Suppressor macrophage treated with lipopolysaccharide for 4 hours (primary cell): ENCODE data around the gene THAP8.

ENCODE experiments used
- DNase-seq: peaks from one replicate; pipeline ENCODE4 v3.0.0-alpha.2; 2020

The THAP8 gene

DNA sequence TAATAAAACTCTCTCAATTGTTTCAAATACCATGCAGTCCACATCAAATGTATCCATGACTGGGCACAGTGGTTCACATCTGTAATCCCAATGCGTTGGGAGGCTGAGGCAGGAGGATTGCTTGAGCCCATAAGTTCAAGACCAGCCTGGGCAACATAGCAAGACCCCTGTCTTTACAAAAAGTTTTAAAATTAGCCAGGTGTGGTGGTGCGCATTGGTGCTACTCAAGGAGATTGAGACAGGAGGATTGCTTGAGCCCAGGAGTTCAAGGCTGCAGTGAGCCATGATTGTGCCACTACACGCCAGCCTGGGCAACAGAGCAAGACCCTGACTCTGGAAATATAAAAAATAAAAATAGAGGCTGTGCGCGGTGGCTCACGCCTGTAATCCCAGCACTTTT is 26.4 kb downstream of the THAP8 start:
- no peak for DNase-seq

DNA sequence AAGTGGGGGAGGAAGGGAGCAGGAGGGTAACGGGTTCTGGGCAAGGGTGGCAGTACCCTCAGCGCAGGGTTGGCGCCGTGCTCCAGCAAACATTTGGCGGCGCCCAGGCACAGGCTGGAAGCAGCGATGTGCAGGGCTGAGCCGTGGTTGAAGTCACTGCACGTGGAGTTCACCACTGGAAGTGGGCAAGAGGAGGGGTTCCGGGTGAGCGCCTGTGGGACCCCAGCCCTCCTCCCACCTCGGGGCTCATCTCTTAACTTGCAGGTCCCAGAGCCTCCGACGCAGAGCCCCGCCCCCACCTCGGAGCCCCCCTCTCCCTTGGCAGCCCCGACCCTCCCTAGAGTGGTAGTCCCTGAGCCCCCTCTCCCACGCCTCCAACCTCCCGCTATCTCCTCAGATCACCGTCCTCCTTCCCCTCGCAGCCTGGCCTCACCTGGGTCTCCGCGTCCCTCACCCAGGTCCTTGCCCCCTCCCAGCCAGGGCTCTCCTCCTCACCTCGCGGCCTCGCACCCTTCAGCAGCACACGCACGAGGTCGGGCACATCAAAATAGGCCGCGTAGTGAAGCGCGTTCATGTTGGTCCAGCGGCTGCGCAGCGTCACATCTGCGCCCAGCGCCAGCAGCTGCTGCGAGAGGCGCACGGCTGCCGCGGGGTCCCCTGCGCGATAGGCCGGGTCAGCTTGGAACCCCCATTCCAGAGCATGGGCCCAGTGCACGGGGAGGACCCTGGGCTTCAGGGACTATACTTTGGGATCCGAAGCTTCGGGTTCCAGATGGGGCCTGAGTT is 27.8 kb downstream of the THAP8 start:
- DNase-seq: no peak

DNA sequence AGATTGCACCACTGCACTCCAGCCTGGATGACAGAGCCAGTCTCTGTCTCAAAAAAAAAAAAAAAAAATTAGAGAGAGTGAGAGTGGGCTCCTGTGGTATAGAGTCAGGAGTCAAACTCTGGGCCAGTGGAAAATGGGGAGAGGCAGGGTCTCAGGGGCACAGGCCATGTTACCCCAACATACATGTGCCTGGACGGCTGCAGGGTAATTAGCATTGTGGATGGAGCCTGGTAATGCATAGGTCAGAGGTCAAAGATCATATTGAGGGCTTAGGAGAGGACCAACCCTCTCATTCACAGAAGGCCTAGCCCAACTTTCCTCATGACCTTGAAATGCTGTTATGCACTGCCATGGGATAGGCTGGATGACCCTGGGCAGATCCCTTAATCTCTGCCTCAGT is 28.5 kb downstream of the THAP8 start:
- DNase-seq: no peak

DNA sequence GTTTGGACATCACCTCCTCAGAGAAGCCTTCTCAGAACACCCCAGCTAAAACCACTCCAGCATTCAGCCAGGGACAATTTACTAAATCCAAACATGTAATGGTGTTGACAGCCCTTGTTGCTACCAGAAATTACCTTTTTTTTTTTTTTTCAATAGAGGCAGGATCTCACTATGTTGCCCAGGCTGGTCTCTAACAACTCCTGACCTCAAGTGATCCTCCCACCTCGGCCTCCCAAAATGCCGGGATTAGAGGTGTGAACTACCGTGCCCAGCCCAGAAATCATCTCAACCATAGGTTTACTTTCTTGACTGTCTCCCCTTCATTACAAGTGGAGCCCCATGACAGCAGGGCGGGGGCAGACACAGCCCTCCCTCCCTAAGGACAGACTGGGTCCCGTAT is 30.7 kb downstream of the THAP8 start:
- no peak for DNase-seq

DNA sequence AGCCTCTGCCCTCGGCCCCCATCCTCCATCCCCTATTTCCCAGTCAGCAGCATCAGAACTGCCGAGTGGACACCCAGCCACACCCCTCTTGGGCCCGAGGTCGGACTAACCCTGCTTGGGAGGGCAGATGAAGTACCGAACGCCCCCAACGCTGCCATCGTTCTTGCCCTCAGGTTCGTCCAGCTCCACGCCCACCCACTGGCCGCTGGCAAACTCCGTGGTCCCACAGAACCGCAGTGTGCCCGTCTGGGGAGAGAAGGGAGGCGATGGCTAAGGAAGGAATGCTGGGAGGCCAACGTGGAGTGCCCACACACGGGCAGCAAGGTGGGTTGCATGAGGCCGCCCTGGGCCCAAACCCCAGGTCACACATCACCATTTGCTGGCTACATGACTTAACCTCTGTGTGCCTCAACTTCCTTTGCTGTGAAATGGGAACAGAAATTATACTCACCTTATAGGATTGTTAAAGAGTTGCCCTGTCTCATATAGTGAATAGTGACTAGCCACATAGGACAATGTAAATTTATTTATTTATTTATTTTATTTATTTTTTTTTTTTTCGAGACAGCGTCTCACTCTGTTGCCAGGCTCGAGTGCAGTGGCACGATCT is 34.9 kb downstream of the THAP8 start:
- DNase-seq: no peak

DNA sequence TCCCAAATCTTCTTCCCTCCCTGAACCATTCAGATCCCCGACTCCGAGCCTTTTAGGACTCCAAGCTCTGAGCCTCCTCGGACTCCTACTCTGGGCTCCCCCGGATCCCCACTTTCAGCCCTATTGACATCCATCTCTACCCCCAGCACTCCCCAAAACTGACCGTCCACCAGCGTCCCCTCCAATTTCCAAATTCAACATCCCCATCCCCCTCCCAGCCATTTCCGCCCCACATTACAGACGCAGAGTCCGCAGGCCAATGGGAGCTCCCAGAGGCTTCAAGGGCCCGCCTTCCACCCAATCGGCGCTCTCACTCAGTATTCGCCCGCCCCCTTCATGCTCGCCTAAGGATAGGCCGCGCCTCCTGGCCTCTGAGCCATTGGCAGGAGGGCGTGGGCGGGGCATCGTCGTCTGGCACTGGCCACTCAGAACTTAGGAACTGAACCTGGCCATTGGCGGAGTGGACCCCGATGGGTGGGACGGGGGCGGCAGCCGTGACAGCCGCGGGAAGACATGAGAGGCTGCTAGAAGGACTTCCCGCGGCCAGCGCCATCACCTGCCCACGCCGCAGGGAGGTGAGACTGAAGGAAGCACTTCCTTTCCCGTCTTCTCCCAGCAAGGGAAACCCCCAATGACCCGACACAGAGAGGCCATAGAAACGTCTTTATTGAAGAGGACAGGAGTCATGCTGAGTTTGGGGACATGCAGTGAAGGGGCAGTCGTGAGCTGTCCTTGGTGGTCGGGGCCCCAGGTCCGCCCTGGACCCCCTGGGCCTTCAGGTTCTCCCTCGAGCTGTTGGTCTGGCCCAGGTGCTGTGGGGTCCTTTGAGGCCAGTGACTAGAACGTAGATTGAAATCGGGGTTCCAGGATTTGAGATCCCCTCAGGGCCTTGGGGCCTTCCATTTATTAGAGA is 39.8 kb downstream of the THAP8 start, which contains the start of gene ALKBH6:
Gene ALKBH6, minus strand, starts transcription at position 202 of the 913 bp plus-strand sequence. CDS start 816 bp downstream, outside the sequence.
- peak; percentile 100 for DNase-seq

DNA sequence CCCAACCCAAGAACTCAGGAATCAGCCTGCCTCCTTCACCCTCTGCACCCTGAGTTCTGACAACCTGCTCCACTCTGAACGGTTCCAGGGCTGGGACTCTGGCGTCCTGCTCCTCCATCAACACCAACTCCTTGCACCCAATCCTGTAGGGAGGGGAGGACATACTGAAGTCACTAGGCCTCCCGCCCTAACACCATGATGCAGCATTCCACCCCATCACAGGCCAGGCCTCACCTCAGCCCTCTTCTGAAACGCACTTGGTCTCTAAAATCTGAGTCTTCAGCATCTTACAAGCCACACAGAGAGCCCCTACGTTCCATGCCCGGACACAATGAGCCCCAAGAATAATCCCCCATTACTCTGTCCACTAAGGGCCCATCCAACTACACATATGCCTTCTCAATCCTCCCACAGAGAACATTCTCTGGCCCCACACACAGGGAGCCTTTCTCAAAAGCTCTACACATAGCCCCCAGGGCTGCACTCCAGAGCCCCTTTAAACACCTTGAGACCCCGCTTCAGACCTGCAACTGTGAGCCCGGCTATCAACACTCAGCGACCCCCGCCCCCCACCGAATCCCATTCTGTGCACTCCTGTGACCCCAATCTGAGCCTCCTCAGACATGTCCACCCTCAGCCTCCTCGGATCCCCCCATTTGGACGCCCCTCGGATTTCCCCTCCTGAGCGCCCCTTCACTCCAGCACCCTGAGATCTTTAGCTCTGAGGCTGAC is 40.6 kb downstream of the THAP8 start:
- no peak for DNase-seq

DNA sequence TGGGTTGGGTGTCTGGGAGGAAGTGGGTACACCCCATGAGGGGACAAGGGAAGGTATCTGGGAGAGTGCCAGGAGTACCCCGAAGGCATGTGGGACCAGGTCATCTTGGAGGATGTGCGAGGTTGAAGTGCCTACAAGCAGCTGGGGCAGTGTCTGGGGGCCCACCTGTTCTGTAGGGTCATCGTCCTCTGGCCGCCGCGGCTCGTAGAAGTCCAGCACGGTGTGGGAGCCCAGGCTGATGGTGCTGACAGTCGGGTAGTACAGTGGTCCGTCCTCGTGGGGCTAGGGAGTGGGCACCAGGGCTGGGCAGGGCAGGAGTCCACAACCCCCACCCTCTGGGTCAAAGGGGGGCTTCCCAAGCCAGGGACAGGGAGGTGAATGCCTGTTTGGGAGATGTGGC is 43.7 kb downstream of the THAP8 start:
- DNase-seq: no peak

DNA sequence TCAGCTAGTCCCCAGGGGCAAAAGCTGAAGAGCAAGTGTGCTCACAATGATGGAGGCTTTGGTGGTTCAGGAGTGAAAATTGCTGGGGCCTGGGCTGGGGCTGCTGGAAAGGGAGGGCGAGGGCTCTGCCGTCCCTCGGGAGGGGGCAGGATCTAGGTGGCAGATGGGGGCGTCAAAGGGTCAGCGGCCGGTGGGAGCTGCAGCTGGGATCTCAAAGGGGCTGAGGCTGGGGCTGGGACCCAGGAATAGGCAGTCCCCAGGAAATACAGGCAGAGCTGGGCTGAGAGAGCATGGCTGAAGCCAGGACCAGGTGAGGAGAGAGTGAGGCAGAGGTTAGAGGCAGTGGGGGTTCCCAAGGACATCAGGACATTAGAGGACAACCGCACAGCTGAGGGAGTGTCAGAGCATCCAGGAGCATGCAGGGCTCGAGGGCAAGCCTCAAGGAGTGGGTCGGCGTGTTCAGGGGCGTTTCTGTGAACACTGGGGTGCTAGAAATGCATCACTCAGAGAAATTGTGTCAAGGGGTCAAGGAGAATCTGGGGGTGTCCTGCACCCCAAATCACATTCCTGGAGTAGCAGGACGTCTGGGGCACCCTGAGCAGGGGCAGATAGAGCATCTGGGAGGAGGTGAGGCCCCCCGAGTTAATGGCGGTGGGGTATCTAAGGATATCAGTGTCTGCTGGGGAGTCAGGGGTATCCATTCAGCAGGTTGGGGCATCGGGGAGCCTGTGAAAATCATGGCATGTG is 44.3 kb downstream of the THAP8 start:
- no peak for DNase-seq

DNA sequence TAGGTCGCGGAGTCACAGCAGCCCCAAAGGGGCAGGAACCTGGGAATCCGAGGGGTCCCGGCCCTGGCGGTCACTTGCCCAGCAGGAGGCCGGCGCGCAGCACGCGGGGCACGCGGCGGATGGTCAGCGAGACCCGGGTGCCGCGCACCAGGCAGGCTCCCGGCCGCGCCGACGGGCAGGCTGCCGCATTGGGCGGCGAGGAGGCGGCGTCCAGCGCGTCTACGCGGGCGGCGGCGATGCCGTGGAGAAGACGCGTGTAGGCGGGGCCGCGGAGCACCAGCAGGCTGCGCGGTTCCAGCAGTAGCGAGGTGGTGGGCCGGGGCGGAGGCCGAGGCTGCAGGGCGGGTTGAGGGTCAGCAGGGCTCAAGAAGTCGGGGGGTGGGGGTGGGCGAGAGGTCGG is 44.9 kb downstream of the THAP8 start:
- peak; percentile 52 for DNase-seq

DNA sequence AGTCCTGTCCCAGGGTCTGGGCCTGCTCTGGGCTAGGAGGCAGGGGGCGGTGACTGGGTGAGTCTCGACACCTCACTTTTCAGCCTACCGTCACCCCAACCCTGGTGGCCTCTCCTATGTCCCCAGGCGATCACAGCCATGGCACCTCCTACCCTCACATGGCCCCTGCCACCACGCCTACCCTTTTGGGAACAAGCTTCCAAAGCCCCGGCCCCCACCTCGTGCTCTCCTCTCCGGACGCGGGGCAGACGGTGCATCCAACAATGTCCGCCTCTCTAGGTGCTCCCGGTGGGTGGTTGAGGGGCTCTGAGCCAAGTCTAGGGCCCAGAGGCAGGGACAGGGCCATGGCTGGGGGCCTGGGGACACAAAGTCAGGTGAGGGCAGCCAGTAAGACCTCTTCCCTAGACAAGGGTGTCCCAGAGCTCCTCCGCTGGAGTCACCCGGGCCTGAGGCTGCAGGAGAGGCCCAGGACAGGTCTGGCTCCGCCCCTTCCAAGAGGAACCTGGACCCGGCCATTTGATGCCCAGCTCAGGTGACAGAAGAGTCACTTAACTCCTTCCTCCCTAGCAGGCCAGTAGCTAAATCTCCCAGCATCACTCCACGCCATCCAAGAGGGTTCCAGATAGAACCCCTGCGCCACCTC is 45.6 kb downstream of the THAP8 start, which contains the start of gene SYNE4:
Gene SYNE4, minus strand, starts transcription at position 478 of the 643 bp plus-strand sequence. Its CDS starts 132 bp downstream, at position 346.
- DNase-seq: no peak

DNA sequence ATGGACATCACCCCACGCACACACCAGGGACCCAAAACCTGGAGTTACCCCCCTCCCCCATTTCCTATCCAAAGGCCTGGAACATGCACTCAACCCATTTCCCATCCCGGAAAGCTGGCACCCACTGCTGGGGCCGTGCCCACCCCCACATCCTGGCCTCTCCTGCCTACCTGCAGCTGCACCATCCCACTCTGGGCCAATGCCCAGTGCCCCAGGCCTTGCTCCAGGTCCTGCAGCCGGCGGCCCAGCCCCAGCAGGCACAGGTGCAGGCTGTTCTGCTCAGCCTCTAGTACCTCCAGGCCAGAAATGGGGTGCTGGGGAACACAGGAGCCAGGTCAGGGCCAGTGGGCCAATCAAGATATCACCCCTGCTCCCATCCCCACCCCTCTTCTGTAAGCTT is 47.1 kb downstream of the THAP8 start:
- no peak for DNase-seq

DNA sequence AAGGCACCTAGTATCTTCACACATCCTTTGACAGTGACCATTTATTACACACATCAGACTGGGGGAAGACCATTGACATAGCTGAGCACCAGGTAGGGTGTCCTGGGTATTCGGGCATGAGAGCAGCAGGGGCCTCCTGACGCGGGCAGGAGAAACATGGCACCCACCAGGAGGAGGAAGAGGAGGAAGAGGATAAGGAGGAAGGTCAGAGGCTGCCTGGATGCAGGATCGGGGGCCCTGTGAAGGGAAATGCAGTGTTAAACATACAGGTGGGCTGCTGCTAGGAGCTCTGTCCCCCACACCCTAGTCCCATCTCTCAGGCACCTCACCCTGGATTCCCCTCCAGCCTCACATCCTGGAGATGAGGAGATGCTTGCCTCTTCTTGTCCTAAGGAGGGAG is 50.8 kb downstream of the THAP8 start:
- DNase-seq: no peak

DNA sequence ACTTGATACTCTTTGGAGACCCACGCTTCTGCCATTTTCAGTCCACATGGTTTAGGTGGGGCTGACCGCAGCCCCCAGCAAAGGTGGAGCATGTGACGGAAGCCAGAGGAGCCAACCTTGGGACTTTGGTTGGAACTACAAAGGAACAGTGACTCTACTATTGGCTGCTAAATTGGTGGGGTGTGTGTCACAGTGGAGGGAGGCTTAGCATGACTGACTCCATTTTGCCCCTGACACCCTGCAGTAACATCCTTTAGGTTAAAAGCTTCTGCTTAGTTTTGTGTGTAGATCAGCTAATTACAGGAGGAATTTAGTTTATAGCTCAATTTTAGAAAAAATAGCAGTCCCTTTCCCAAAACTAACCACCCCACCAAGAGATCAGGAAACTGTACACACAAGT is 52.5 kb downstream of the THAP8 start:
- no peak for DNase-seq

DNA sequence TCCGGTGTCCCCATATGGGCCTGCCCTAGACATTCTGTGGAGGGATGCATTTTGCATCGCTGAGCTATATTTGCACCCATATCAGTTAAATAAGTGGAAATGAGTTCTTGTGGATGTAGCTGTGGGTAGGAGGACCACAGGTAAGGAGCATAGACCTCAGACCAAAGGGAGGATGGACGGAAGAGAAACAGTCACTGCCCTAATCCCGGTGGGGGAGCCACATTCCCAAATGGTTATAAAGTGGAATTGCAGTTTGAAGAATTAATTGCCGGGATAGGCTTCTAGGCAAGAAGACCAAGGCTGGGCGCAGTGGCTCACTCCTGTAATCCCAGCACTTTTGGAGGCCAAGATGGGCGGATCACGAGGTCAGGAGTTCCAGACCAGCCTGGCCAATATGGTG is 57.3 kb downstream of the THAP8 start:
- no peak for DNase-seq

DNA sequence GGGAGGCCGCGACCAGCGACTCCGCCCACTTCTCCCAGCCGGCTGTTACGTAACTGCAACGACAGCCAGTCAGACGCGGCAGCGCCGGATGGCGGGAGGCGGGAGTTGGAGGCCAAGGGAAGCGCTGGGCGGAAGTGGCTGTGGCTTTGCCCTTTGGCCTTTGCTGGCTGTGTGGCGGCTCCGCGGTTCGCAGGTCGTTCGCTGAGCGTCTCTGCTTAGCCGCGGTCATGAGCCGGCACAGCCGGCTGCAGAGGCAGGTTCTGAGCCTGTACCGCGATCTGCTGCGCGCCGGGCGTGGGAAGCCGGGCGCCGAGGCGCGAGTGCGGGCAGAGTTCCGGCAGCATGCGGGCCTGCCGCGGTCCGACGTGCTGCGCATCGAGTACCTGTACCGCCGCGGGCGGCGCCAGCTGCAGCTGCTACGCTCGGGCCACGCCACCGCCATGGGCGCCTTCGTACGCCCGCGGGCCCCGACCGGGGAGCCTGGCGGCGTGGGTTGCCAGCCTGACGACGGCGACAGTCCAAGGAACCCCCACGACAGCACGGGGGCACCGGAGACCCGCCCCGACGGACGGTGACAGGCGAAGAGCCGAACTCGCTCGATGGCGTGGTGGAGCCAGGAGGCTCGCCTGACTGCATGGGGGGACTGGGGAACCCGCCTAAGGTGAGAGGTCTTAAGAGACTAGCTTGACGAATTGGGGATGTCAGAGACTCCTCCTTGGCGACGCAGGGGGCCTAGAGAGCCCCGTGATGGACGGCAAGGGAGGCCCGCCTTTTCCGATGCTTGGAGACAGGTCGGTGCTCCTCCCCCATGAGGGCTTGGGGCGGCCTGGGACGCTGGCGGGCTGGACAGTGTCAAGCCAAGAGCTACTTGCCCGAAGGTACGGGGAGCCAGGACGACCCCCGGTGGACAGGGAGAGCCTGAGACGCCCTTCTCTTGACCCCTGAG is 58.8 kb downstream of the THAP8 start, which contains the start of gene SDHAF1:
Gene SDHAF1, plus strand, starts transcription at position 141 of the 946 bp plus-strand sequence. Its CDS starts 87 bp downstream, at position 228.
- DNase-seq: peak; percentile 98

DNA sequence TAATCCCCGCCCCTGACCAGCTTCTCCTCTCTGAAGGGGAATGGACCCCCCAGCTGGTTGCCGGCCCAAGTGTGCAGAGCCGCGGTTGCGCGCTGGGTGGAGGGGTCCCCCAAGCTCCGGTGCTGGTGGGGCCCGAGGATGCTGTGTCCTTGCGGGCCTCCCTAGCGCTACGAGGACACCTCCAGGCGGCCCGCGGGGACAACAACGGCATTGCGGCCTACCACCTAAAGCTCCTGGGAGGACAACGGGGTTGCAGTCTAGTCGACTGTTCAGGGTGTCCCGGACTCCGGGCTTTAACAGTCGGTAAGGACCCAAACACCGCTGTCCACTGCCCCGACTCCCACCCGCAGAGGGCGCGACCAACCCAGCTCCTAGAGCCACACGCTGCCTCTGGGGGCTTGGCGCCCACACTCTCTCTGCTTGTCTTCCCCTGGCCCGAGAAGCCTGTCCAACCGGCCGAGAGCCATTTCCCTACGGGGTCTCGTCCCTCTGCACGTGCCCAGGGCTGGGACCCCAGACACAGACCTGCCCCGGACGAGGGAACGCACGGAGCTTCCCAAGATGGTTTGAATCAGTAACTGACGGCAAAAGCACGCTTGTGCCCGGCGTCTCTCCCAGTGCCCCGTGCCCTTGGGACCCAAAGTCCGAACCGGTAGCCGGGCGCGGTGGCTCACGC is 60.0 kb downstream of the THAP8 start:
- DNase-seq: peak; percentile 9

DNA sequence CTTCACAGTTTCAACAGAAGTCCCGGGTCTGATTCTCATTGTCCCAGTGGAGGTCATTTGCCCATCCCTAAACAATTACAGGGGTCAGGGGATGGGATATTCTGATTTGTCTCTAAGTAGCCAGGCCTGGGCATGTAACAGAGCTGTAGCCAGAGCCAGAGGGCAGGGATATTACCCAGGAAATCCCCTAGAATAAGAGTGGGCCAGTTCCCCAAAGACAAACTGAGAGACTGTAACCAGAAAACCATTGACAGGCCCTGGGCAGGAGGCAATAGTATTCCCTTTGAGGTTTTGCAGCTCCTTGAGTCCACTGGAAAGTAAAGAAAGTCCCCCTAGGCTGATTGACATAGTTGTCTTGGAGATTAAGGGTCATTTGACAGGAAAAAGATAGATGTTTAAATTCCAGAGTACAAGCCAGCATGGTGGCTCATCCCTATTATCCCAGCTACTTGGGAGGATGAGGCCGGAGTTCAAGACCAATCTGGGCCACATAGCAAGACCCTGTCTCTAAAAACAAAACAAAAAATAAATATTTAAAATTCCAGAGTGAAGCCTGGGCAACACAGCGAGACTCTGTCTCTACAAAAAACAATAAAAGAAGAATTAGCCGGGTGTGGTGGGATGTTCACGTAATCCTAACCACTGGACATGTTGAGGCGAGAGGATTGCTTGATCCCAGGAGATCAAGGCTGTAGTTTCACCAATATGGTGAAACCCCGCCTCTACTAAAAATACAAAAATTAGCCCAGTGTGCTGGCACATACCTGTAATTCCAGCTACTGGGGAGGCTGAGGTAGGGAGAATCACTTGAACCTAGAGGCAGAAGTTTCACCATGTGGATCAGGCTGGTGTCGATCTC is 60.9 kb downstream of the THAP8 start:
- peak; percentile 18 for DNase-seq
